Stimulated activated CD8-positive, alpha-beta memory T cell treated with anti-CD3 and anti-CD28 coated beads, Interleukin-7, amount 100 ng/mL, for 48 hours (primary cell): ENCODE measurements around the gene USP10.

ENCODE experiments used
- DNase-seq, 2 donors: peaks; one replicate each; pipeline ENCODE4 v3.0.0-alpha.2; 2020; ENCODE audit warnings: low read depth in 1 of 2; ENCODE audit errors: extremely low read depth in 1 of 2

The USP10 gene

GRCh38 chr16:84699147-84699711, 571 bp upstream of the USP10 start:
- DNase-seq, result no peak

DNA sequence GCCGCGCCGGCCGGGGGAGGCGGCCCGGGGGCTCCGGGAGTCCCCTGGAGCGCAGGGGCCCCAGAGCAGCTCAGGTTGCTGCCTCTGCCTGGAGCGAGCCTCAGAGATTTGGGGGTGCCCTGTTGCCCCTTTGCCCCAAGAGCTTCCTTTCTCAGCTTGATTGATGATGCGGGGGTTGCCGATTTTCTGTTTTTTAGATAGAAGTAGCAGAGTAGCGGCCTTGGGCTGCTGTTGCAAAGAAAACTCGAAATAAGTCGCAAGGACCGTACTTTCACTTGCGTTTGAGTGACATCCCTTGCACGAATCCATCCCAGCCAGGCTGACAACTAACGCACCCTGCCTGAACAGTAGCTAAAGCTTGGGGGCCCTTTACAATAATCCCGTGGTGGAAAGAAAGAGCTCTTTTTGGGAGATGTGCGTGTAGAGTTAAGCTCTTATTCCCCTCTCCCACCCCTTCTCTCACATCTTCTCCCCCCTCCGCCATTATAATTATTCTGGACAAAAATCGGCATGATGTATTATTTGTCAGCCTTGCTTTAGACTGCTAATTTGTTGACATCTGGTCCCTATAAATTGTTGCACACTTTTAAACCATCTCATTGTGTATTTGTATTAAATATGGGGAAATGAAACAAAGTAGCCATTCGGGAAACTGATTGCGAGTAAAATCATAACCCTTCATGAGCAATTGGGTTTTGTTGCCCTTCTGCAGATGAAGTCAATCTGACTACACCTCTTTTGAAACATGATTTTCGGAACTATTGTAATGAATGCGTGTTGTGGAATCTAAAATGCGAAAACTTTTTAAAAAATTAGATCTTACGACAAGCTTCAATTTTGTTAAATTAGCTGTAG, 873 bp downstream of the USP10 start:
- peak in 1 of 2 donors; percentile 2 for DNase-seq

DNA sequence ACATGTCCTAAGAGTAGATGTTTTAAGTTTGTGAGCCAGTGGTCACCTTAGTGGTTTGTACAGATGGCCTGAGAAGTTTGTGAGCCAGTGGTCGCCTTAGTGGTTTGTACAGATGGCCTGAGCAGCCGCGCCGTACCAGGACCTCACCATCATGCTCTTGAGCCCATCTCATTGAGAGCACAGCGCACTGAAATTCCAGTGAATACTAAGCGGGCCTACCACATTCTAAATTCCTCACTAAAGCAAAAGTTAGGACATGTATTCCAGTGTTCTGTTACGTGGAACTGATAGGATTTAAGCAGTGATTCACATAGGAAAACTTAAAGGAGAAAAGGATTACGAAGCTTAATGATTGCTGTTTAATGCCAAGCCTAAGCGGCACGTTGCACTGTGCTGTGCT, 3.9 kb downstream of the USP10 start:
- no peak for DNase-seq

GRCh38 chr16:84704253-84704652, 4.5 kb downstream of the USP10 start:
- no peak for DNase-seq

DNA sequence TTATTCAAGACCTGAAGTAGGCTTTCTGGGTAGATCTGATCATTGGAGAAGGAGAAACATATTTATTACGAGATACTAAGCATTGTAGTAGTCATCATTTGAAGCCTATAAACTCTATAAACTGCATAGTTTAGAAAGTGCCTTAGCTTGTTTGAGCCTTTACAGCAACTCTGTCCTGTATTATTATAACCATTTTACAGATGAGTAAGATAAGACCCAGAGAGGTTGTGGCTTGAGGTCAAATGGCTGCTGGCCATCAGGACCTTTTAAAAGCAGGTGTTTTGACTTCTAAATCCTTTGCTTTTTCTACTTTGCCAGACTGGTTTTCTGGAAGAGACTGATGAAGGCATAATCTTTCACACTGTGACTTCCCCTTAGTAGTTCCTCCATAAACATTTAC, 7.1 kb downstream of the USP10 start:
- no peak for DNase-seq

- DNase-seq, result no peak
These were observed 9.8 kb downstream of the USP10 start for GRCh38 chr16:84709609-84710008.

DNA sequence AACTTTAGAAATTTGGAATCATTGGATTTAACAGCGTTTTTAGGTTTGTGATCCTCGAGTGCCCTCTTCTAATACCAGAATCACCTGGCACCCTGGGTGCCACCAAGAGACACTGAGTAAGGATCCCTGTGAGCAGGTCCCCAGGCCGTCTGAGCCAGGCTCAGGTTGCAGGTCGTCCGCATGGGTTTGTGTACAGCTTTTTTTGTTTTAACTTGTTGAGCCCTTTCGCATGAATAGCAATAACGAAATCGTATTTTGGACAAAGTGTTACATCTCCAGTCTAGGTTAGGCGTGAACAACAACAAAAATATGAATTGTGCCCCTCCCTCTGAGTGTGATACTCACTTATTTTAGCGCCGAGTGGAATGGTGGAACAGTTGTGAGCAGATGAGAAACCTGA, 10.9 kb downstream of the USP10 start:
- DNase-seq, result no peak

- DNase-seq, result no peak
These were observed 12.4 kb downstream of the USP10 start for GRCh38 chr16:84712138-84712671.

GRCh38 chr16:84712801-84713775, 13.3 kb downstream of the USP10 start:
- no peak for DNase-seq

GRCh38 chr16:84714028-84714427, 14.2 kb downstream of the USP10 start:
- DNase-seq, result no peak

DNA sequence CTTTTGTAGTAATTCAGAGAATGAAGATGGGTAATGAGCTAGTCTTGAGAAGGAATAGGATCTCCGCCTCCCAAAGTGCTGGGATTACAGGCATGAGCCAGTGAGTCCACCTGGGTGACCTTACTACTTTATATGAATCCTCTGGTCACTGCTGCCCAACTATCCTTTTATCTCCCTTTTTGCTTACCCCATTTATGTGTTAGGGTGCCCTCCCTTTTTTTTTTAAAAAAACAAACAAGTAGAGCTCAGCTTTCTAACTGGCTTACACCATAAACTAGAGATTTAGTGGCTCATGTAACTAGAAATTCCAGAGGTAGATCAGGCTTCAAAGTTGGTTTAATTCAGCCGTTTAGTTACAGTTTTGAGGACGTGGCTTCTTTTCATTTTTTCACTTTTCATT, 15.6 kb downstream of the USP10 start:
- DNase-seq, result no peak

DNA sequence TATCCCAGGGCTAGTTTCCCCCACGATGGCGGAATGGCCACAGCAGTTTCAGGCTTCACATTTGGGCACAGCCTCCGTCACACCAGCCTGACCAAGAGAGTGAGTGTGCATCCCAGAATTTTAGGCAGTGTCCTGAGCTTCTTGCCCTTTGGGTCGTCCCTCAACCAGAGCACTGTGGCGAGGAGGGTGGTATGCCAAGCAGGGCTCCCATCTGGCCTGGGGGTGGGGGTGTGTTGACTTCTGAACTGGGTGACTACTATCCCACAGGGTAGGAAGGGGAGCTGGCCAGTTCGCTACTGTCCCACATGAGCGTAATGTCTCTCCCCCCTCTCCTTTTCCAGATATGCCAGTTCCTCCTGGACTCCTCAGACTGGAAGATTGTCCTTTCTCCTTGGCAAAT, 16.1 kb downstream of the USP10 start:
- DNase-seq, result no peak

DNA sequence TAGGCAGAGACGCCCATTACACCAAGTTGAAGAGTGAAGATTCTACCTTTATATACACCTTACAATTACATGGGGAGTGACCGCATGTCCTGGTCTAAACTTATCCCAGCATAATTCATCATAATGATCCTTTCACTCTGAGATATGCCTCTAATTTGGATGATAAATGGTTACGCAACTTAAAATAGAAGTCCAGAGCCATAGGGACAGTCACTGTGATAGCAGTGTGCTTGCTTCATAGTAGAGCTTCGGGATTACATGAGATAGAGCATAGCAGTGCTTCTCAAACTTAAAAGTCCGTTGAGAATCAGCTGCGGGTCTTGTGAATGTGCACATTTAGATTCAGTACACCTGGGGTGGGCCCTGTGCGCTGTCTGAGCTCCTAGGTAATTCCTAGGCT, 16.9 kb downstream of the USP10 start:
- DNase-seq, result no peak

DNA sequence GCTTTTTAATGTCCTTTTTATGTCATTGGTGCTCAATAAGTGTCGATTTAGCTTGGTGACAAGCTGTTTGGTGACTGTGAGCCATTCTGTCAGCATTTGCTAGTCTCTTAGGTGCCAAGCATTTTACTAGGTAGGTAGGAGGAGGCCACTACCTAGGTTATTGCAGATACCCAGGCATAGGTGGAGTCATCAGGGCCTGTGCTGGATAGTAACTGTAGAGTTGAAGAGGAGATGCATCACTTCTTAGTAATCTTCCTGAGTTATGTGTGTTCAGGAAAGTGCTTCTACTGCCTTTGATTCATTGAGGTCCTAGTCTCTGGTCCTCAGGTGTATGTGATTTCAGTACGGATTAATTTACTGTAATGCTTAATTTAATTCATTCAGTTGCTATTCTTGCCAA, 17.7 kb downstream of the USP10 start:
- no peak for DNase-seq

GRCh38 chr16:84720177-84720579, 20.4 kb downstream of the USP10 start:
- DNase-seq, result no peak

GRCh38 chr16:84722068-84722467, 22.3 kb downstream of the USP10 start:
- no peak for DNase-seq

DNA sequence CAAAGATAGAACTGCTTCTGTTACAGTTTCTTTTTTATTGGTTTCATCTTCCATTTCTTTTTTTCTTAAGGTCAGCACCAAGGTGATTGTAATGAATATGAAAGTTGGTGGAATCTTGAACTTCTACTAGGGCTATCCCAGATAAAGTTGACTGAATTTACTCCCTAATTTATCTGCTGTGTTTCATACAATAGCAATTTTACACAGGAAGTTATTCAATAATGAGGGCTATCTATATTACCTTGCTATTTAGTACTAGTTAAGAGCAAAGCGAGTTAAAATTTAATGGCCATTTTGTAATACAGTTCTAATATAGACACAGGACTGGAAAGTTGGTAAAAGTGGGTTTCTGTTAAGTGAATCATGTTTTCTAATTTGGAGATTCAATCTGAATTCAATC, 24.1 kb downstream of the USP10 start:
- no peak for DNase-seq

- no peak for DNase-seq
These were observed 25.0 kb downstream of the USP10 start for GRCh38 chr16:84724606-84725309.

DNA sequence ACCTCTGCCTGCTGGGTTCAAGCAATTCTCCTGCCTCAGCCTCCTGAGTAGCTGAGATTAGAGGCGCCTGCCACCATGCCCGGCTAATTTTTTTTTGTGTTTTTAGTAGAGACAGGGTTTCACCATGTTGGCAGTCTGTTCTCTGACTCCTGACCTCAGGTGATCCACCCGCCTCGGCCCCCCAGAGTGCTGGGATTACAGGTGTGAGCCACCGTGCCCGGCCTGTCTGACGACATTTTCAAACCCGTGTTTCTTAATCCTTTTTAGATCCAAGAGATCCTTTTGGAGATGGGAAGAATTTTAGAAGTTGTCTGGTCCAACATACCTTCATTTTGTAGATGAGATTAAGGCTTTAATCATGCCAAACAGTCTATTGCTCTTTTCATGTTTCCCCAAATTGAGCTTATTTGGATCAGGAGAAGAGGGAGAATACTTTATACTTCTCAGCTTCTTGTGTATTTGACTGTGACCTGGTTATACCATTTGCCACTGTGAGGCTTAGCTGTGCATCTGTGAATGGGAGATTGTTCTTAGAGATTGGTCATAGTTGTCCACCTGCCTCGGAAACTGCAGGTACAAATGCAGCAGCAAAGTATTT, 25.8 kb downstream of the USP10 start:
- DNase-seq, result no peak

- DNase-seq, result peak; percentile 29 to 62
These were observed 26.4 kb downstream of the USP10 start for GRCh38 chr16:84726079-84726668.
